NCI-H2227 (cell line): ENCODE data around the gene PTPN1.

ENCODE experiments used
- DNase-seq: peaks from one replicate; lab custom pipeline; 2025; ENCODE audit not compliant: unreplicated experiment; lab: John Stamatoyannopoulos, UW

The PTPN1 gene

DNA sequence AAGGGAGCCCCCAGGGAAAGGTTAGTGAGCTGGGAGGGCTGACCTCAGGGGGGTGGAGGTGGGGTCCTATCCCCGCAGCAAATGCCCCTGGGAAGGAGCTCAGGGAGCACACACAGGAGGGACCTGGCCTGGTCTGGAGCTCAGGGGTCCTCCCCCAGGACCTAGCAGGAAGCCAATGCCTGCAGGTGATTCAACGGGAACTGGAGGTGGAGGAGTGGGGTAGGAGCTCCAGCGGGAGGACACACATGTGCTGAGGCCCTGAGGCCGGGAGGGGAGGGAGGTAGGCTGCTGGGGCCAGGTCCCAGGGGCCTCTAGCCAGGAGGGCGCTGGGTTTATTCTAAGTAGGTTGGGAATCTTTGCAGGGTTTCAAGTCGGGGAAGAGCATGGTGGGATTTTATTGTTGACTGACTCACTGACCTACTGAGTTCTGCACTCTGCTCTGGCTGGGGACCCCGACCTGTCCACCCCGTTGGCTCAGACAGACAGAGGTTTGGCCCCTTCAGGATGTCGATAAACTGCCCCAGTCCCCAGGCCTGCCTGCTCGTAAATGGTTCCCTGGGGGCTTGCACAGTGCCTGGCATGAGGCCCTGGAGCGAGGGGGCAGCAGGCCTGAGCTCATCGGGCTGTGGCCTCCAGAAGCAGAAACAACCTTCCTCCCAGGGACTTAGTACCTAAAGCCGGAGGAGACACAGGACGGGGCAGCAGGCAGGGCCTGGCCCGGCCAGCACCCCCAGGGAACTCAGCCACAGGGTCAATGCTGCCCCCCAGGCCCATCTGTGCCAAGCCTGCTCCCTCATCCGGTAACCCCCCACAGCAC is 118.9 kb downstream of the PTPN1 start:
- no peak for DNase-seq

- DNase-seq: no peak
These were observed 119.5 kb downstream of the PTPN1 start for GRCh38 chr20:50629670-50630045.

- DNase-seq: no peak
These were observed 120.5 kb downstream of the PTPN1 start for GRCh38 chr20:50630578-50631263.

DNA sequence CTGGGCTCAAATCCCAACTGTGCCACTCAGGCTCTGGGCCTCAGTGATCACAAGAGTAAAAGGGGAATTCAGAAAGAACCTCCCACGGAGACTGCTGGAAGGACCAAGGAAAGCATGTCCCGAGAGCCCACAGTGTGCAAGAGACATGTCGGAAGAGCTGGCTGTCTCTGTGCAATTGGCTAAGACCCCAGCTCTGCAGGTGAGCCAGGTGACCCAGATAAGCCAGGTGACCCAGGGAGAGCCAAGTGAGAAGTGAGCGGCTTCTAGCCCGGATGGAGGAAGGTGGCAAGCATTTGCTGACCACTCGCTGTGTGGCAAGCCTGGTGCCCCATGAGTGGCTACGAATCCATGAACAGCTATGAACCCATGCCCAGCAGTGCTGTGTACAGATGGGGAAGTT is 122.1 kb downstream of the PTPN1 start:
- DNase-seq: no peak

- no peak for DNase-seq
These were observed 122.5 kb downstream of the PTPN1 start for GRCh38 chr20:50632701-50633100.

DNA sequence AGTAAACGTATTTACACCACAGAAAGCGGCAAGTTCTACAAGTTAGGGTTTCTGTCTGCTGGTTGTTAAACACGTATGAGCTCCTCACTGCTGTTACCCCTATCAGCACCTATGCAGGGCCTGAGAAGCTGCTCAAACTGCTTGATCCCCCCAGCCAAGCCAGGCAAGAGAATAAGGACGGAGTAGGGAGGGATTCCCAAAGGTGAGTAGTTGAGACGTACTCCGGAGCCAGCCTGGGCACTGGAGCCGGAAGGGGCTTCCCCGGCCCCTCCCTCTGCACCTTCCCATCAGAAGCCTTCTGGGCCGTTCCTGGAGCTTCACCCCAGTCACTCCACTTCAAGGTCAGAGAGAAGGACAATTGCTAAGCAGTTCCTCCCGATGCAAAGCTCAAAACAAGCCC is 123.2 kb downstream of the PTPN1 start:
- DNase-seq: no peak

GRCh38 chr20:50634191-50634590 is 124.0 kb downstream of the PTPN1 start:
- DNase-seq: no peak
